Lung (tissue), 12 donors: ENCODE results near the gene ALDH16A1. TPM values are rescaled to one million over a fixed set of nuclear protein-coding genes. Genes with fewer than 3 reads are reported as not detected.

Source experiments
- ATAC-seq: fragments of 200-7000 bp; cut with Tn5 transposase; one replicate; pipeline ENCODE4 v1.9.1; 2020; ENCODE audit warnings: moderate number of reproducible peaks; ENCODE audit not compliant: insufficient read depth, low FRiP score
- DNase-seq, 3 donors: peaks; one replicate each; pipeline ENCODE4 v3.0.0-alpha.2; 2013 to 2017
- H3K27ac ChIP-seq, 2 donors: one replicate each; pipeline ENCODE4 v1.5.1; 2013; ENCODE audit warnings: mild to moderate bottlenecking in 2 of 2, moderate library complexity in 2 of 2, control low read depth in 1 of 2, inconsistent platforms in 1 of 2, low read depth in 1 of 2, low read length in 1 of 2
- H3K27me3 ChIP-seq, 3 donors: one replicate each; pipeline ENCODE4 v1.5.1; 2013; ENCODE audit warnings: low read length in 2 of 3; ENCODE audit not compliant: control insufficient read depth in 3 of 3, insufficient read depth in 3 of 3
- H3K36me3 ChIP-seq, 4 donors: one replicate each; pipeline ENCODE4 v1.5.1; 2013; ENCODE audit warnings: low read length in 4 of 4, mild to moderate bottlenecking in 1 of 4, moderate library complexity in 1 of 4; ENCODE audit not compliant: control insufficient read depth in 4 of 4, insufficient read depth in 4 of 4
- H3K4me1 ChIP-seq, 5 donors: one replicate each; pipeline ENCODE4 v1.5.1; 2013; ENCODE audit warnings: low read length in 5 of 5, mild to moderate bottlenecking in 2 of 5, moderate library complexity in 1 of 5; ENCODE audit not compliant: control insufficient read depth in 5 of 5, insufficient read depth in 5 of 5
- H3K4me3 ChIP-seq: one replicate; pipeline ENCODE4 v1.5.1; 2013; ENCODE audit warnings: mild to moderate bottlenecking, control low read depth, moderate library complexity
- H3K9ac ChIP-seq, 2 donors: one replicate each; pipeline ENCODE4 v1.5.1; 2013; ENCODE audit warnings: low read length in 2 of 2, control low read depth in 1 of 2; ENCODE audit not compliant: insufficient read depth in 1 of 2
- H3K9me3 ChIP-seq, 4 donors: one replicate each; pipeline ENCODE4 v1.5.1; 2013; ENCODE audit warnings: low read length in 3 of 4, mild to moderate bottlenecking in 1 of 4, moderate library complexity in 1 of 4; ENCODE audit not compliant: control insufficient read depth in 4 of 4, insufficient read depth in 3 of 4
- CTCF ChIP-seq: IDR thresholded peaks from 2 replicates; pipeline ENCODE4 v1.5.1; 2012; ENCODE audit warnings: mild to moderate bottlenecking; ENCODE audit errors: control extremely low read depth, extremely low read depth
- WGBS, 2 donors: extraction: QIAGEN DNeasy Blood & Tissue Kit; methylation state at CpG; one replicate each; pipeline ENCODE4 v1.1.7; 2013; 5-methylcytosine and 5-hydroxymethylcytosine counted together
- polyA plus RNA-seq, 2 donors: library from polyadenylated mRNA; stranded (reverse); fragments of 200-250 nt; gene quantifications; one replicate each; pipeline ENCODE4 v1.2.1, GENCODE V29; 2013
- total RNA-seq, 2 donors: library from RNA; depleted of rRNA in 1 of 2; stranded (reverse); fragments of >200 nt in 1 of 2; gene quantifications; one replicate each; pipeline ENCODE4 v1.2.1, GENCODE V29; 2014 to 2021
- donor health status: control.
- donor health status: control.
- donor health status: Bipolar disorder and iron deficiency.
- donor health status: healthy.
- donor health status: DM: yes; HTN: yes; CAD: no.

Gene ALDH16A1
- total and polyA plus RNA-seq, 4 donors: 21.1 to 53.3 (median 37.4) TPM

- no peak for DNase-seq
- peaks cover 9 to 48% (median 39%) of the 10 kb centered on the region in 3 donors for H3K27me3 ChIP-seq
- 80 to 91% methylated on average over 5 of the region's 5 CpGs for WGBS, 2 donors
These were observed 34.5 kb upstream of the ALDH16A1 start for GRCh38 chr19:49418511-49418910.

GRCh38 chr19:49419173-49419572 is 33.9 kb upstream of the ALDH16A1 start:
- TF ChIP-seq CTCF: no peak
- DNase-seq (no peak), ATAC-seq (no peak)
- WGBS, 2 donors: 84 to 86% methylated on average over 2 of the region's 2 CpGs
- H3K27ac ChIP-seq: no peak overlapping the region
- H3K4me3 ChIP-seq: no peak overlapping the region
- H3K9ac ChIP-seq: no peak overlapping the region
- H3K4me1 ChIP-seq: peaks cover 0 to 10% (median 7%) of the 10 kb centered on the region in 5 donors
- no peaks in the 10 kb centered on the region for H3K36me3 ChIP-seq
- H3K9me3 ChIP-seq: no peaks in the 10 kb centered on the region
- peaks cover 9 to 55% (median 45%) of the 10 kb centered on the region in 3 donors for H3K27me3 ChIP-seq

More at GRCh38 chr19:49418511-49418910, 34.5 kb upstream of the ALDH16A1 start:
- no peaks in the 10 kb centered on the region for H3K36me3 ChIP-seq
- no peaks in the 10 kb centered on the region for H3K9me3 ChIP-seq
- no peak overlapping the region for H3K9ac ChIP-seq
- TF ChIP-seq CTCF: no peak
- H3K27ac ChIP-seq: no peak overlapping the region
- ATAC-seq: no peak
- H3K4me1 ChIP-seq: peaks cover 0 to 10% (median 7%) of the 10 kb centered on the region in 5 donors
- no peak overlapping the region for H3K4me3 ChIP-seq

DNA sequence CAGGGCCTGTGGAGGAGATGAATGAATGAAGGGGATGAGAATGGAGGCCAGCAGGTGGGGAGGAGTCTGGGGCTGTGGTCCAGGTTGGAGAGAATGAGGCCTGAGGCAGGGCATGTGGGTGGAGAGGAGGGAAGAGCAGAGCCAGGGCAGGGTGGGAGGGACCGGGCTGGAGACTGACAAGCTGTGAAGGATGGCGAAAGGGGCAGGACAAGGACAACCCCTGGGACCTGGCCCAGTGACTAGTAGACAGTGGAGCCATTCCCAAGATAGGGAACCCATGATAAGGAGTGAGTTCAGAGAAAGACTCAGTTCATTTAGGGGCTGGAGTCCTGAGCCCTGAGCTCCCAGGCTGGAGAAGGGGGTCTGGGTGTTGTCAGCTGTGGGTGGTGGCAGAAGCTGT is 32.8 kb upstream of the ALDH16A1 start:
- ATAC-seq: no peak
- Histone ChIP-seq H3K4me3 (no peak overlapping the region), H3K4me1 (peaks cover 0 to 10% (median 7%) of the 10 kb centered on the region in 5 donors), H3K9me3 (peaks cover 0 to under 1% (median 0%) of the 10 kb centered on the region in 4 donors), H3K27ac (no peak overlapping the region), H3K9ac (no peak overlapping the region), H3K27me3 (peaks cover 9 to 65% (median 55%) of the 10 kb centered on the region in 3 donors), H3K36me3 (no peaks in the 10 kb centered on the region)
- no peak for DNase-seq
- TF ChIP-seq CTCF: no peak
- WGBS, 2 donors: 75 to 86% methylated on average over 2 of the region's 2 CpGs
